Activated naive CD8-positive, alpha-beta T cell treated with anti-CD3 and anti-CD28 coated beads, Interleukin-2, amount 50 U/mL, for 24 hours (primary cell): ENCODE results near the gene KLHL3.
"Not testable (repeated sequence)": the region's sequence is repeated elsewhere in the genome, so short reads cannot be mapped to it uniquely, and the experiment has no call there.

Experiments used
- ATAC-seq: fragments of 150-1000 bp; cut with Tn5 transposase; one replicate; pipeline ENCODE4 v1.10.0; 2021
- DNase-seq: peaks from one replicate; pipeline ENCODE4 v3.0.0; 2021
- H3K27ac Mint-ChIP-seq: one replicate; pipeline ENCODE4 v1.8.0; 2021; ENCODE audit warnings: mild to moderate bottlenecking, mixed read lengths
- H3K27me3 Mint-ChIP-seq: one replicate; pipeline ENCODE4 v1.8.0; 2021; ENCODE audit warnings: mixed read lengths
- H3K36me3 Mint-ChIP-seq: one replicate; pipeline ENCODE4 v1.8.0; 2021; ENCODE audit warnings: low read depth, mixed read lengths
- H3K4me1 Mint-ChIP-seq: one replicate; pipeline ENCODE4 v1.8.0; 2021; ENCODE audit warnings: mixed read lengths
- H3K4me3 Mint-ChIP-seq: one replicate; pipeline ENCODE4 v1.8.0; 2021; ENCODE audit warnings: mild to moderate bottlenecking, moderate library complexity, mixed read lengths
- H3K9me3 Mint-ChIP-seq: one replicate; pipeline ENCODE4 v1.8.0; 2021; ENCODE audit warnings: mixed read lengths

Gene KLHL3

GRCh38 chr5:137651022-137651421, 84.9 kb downstream of the KLHL3 start:
- Mint-ChIP-seq H3K4me1 (no peaks in the 10 kb centered on the region), H3K4me3 (no peak overlapping the region), H3K27ac (no peak overlapping the region), H3K9me3 (no peaks in the 10 kb centered on the region), H3K27me3 (no peaks in the 10 kb centered on the region), H3K36me3 (no peaks in the 10 kb centered on the region)
- ATAC-seq: no peak
- no peak for DNase-seq

- Mint-ChIP-seq H3K27me3 (no peaks in the 10 kb centered on the region), H3K9me3 (no peaks in the 10 kb centered on the region), H3K27ac (no peak overlapping the region), H3K36me3 (no peaks in the 10 kb centered on the region), H3K4me3 (no peak overlapping the region), H3K4me1 (no peaks in the 10 kb centered on the region)
- no peak for ATAC-seq
- no peak for DNase-seq
These were observed 86.5 kb downstream of the KLHL3 start for GRCh38 chr5:137649228-137649935.

- Mint-ChIP-seq H3K4me3 (no peak overlapping the region), H3K27ac (no peak overlapping the region), H3K36me3 (no peaks in the 10 kb centered on the region), H3K27me3 (no peaks in the 10 kb centered on the region), H3K4me1 (no peaks in the 10 kb centered on the region), H3K9me3 (no peaks in the 10 kb centered on the region)
- no peak for ATAC-seq
- no peak for DNase-seq
These were observed 87.5 kb downstream of the KLHL3 start for GRCh38 chr5:137648361-137648760.

GRCh38 chr5:137647401-137647800, 88.5 kb downstream of the KLHL3 start:
- H3K36me3 Mint-ChIP-seq: no peaks in the 10 kb centered on the region
- no peak overlapping the region for H3K4me3 Mint-ChIP-seq
- DNase-seq (no peak), ATAC-seq (no peak)
- no peaks in the 10 kb centered on the region for H3K9me3 Mint-ChIP-seq
- H3K27me3 Mint-ChIP-seq: no peaks in the 10 kb centered on the region
- H3K27ac Mint-ChIP-seq: no peak overlapping the region
- H3K4me1 Mint-ChIP-seq: no peaks in the 10 kb centered on the region

GRCh38 chr5:137646761-137647160, 89.1 kb downstream of the KLHL3 start:
- H3K9me3 Mint-ChIP-seq: no peaks in the 10 kb centered on the region
- H3K4me3 Mint-ChIP-seq: no peak overlapping the region
- no peak overlapping the region for H3K27ac Mint-ChIP-seq
- ATAC-seq: no peak
- H3K4me1 Mint-ChIP-seq: no peaks in the 10 kb centered on the region
- no peaks in the 10 kb centered on the region for H3K27me3 Mint-ChIP-seq
- no peaks in the 10 kb centered on the region for H3K36me3 Mint-ChIP-seq
- no peak for DNase-seq

GRCh38 chr5:137643081-137643480, 92.8 kb downstream of the KLHL3 start:
- DNase-seq, H3K4me3 Mint-ChIP-seq, H3K27me3 Mint-ChIP-seq, H3K36me3 Mint-ChIP-seq, H3K27ac Mint-ChIP-seq, ATAC-seq, H3K4me1 Mint-ChIP-seq, H3K9me3 Mint-ChIP-seq: not testable (repeated sequence)

GRCh38 chr5:137642091-137642490, 93.8 kb downstream of the KLHL3 start:
- Mint-ChIP-seq H3K36me3 (no peaks in the 10 kb centered on the region), H3K27me3 (no peaks in the 10 kb centered on the region), H3K9me3 (no peaks in the 10 kb centered on the region), H3K4me3 (no peak overlapping the region), H3K4me1 (no peaks in the 10 kb centered on the region), H3K27ac (no peak overlapping the region)
- no peak for DNase-seq
- no peak for ATAC-seq

- Mint-ChIP-seq H3K27me3 (no peaks in the 10 kb centered on the region), H3K9me3 (no peaks in the 10 kb centered on the region), H3K27ac (no peak overlapping the region), H3K4me3 (no peak overlapping the region), H3K4me1 (no peaks in the 10 kb centered on the region), H3K36me3 (no peaks in the 10 kb centered on the region)
- DNase-seq (no peak), ATAC-seq (no peak)
These were observed 94.7 kb downstream of the KLHL3 start for GRCh38 chr5:137641148-137641547.

GRCh38 chr5:137639645-137640044, 96.2 kb downstream of the KLHL3 start:
- DNase-seq: no peak
- Mint-ChIP-seq H3K27me3 (no peaks in the 10 kb centered on the region), H3K4me3 (no peak overlapping the region), H3K9me3 (no peaks in the 10 kb centered on the region), H3K4me1 (no peaks in the 10 kb centered on the region), H3K27ac (no peak overlapping the region), H3K36me3 (no peaks in the 10 kb centered on the region)
- no peak for ATAC-seq

- no peak for ATAC-seq
- Mint-ChIP-seq H3K36me3 (no peaks in the 10 kb centered on the region), H3K4me3 (no peak overlapping the region), H3K4me1 (no peaks in the 10 kb centered on the region), H3K9me3 (no peaks in the 10 kb centered on the region), H3K27me3 (no peaks in the 10 kb centered on the region), H3K27ac (no peak overlapping the region)
- no peak for DNase-seq
These were observed 97.0 kb downstream of the KLHL3 start for GRCh38 chr5:137638841-137639240.

GRCh38 chr5:137636830-137637714, 98.8 kb downstream of the KLHL3 start:
- no peak for DNase-seq

GRCh38 chr5:137636099-137636498, 99.8 kb downstream of the KLHL3 start:
- H3K9me3 Mint-ChIP-seq: no peaks in the 10 kb centered on the region
- H3K27ac Mint-ChIP-seq: no peak overlapping the region
- no peaks in the 10 kb centered on the region for H3K4me1 Mint-ChIP-seq
- H3K36me3 Mint-ChIP-seq: no peaks in the 10 kb centered on the region
- no peaks in the 10 kb centered on the region for H3K27me3 Mint-ChIP-seq
- ATAC-seq (no peak), DNase-seq (no peak)
- no peak overlapping the region for H3K4me3 Mint-ChIP-seq

More at GRCh38 chr5:137636830-137637714, 98.8 kb downstream of the KLHL3 start:
- Mint-ChIP-seq H3K4me3 (no peak overlapping the region), H3K27ac (no peak overlapping the region), H3K4me1 (no peaks in the 10 kb centered on the region), H3K36me3 (no peaks in the 10 kb centered on the region), H3K9me3 (no peaks in the 10 kb centered on the region), H3K27me3 (no peaks in the 10 kb centered on the region)
- ATAC-seq: no peak

GRCh38 chr5:137635521-137635921, 100.4 kb downstream of the KLHL3 start:
- DNase-seq: no peak
- no peak for ATAC-seq
- H3K9me3 Mint-ChIP-seq: no peaks in the 10 kb centered on the region
- no peaks in the 10 kb centered on the region for H3K27me3 Mint-ChIP-seq
- no peaks in the 10 kb centered on the region for H3K4me1 Mint-ChIP-seq
- H3K36me3 Mint-ChIP-seq: no peaks in the 10 kb centered on the region
- H3K4me3 Mint-ChIP-seq: no peak overlapping the region
- H3K27ac Mint-ChIP-seq: no peak overlapping the region

- no peak for DNase-seq
- Mint-ChIP-seq H3K27ac (no peak overlapping the region), H3K27me3 (no peaks in the 10 kb centered on the region), H3K4me1 (no peaks in the 10 kb centered on the region), H3K36me3 (no peaks in the 10 kb centered on the region), H3K4me3 (no peak overlapping the region), H3K9me3 (no peaks in the 10 kb centered on the region)
- ATAC-seq: no peak
These were observed 102.0 kb downstream of the KLHL3 start for GRCh38 chr5:137633896-137634295.

- H3K36me3 Mint-ChIP-seq: no peaks in the 10 kb centered on the region
- no peak for ATAC-seq
- H3K27me3 Mint-ChIP-seq: no peaks in the 10 kb centered on the region
- H3K27ac Mint-ChIP-seq: no peak overlapping the region
- no peak overlapping the region for H3K4me3 Mint-ChIP-seq
- DNase-seq: no peak
- H3K4me1 Mint-ChIP-seq: no peaks in the 10 kb centered on the region
- H3K9me3 Mint-ChIP-seq: no peaks in the 10 kb centered on the region
These were observed 103.2 kb downstream of the KLHL3 start for GRCh38 chr5:137632716-137633115.
